ACHN (cell line): ENCODE measurements around the gene CFDP1.
"Not testable (repeated sequence)": the region's sequence is repeated elsewhere in the genome, so short reads cannot be mapped to it uniquely, and the experiment has no call there.

ENCODE experiments used
- DNase-seq: peaks from one replicate; pipeline ENCODE4 v3.0.0-alpha.2; 2015
- in situ Hi-C: cut with HindIII; loops from 2 replicates; pipeline ENCODE4 v1.10.0; 2017; ENCODE audit warnings: low sequenced_read_pairs, low pct_ligation_motif_present, low pct_unique_long_range_greater_than_20kb

CFDP1 gene

GRCh38 chr16:75432828-75433731, at the start of gene CFDP1:
Gene CFDP1 (minus strand): TSS chr16:75433503. CDS start chr16:75433352, 151 bp downstream.
- in situ Hi-C loops = no loop called here
- DNase-seq = peak; percentile 97

DNA sequence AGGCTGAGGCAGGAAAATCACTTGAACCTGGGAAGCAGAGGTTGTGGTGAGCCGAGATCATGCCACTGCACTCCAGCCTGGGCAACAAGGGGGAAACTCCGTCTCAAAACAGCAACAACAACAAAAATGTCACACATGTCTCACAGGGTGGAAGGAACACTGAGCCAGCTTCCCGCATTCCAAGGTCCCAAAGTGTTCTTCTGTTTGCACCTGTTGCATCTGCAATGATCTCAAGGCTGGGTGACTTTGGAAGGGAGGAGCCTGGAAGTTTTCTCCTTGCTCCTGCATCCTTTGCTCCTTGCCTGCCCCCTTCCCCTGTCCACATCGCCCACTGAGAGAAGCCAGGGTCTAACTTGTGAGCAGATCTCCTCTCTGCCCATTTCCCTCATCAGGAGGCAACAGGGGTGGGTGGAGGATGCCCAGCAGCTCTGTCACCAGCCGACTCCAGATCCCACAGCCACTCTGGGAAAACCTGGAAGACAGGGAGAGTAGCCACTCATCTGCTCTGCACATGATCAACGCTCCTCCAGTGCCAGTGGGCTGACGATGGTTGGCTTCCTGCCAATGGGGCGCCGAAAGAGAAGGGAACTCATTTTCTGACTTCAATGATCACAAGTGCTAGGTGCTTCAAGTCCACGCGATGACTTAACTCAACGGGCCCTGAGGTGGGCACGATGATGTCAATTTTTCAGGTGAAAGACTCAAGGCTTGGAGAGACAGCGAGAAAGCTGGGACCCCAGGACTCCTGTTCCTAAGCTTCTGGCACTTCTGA, 49.3 kb upstream of the CFDP1 start:
- in situ Hi-C loops = no loop called here
- no peak for DNase-seq

DNA sequence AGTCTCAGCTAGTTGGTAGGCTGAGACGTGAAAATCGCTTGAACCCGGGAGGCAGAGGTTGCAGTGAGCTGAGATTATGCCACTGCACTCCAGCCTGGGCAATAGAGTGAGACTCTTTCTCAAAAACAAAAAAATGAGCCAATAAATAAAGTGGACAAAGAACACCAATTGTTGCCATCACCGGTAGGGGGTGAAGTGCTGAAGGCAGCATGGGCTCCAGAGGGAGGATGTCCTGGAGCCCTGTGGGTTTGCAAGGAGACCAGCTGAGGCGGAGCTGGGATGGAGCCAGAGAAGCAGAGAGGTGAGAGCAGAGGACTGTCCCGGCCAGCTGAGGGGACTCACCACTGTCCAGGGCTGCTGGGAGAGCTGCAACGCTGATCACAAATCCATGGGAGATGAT, 48.2 kb upstream of the CFDP1 start:
- in situ Hi-C loops = no loop called here
- no peak for DNase-seq

GRCh38 chr16:75479421-75479990, 46.2 kb upstream of the CFDP1 start:
- in situ Hi-C loops = no loop called here
- no peak for DNase-seq

DNA sequence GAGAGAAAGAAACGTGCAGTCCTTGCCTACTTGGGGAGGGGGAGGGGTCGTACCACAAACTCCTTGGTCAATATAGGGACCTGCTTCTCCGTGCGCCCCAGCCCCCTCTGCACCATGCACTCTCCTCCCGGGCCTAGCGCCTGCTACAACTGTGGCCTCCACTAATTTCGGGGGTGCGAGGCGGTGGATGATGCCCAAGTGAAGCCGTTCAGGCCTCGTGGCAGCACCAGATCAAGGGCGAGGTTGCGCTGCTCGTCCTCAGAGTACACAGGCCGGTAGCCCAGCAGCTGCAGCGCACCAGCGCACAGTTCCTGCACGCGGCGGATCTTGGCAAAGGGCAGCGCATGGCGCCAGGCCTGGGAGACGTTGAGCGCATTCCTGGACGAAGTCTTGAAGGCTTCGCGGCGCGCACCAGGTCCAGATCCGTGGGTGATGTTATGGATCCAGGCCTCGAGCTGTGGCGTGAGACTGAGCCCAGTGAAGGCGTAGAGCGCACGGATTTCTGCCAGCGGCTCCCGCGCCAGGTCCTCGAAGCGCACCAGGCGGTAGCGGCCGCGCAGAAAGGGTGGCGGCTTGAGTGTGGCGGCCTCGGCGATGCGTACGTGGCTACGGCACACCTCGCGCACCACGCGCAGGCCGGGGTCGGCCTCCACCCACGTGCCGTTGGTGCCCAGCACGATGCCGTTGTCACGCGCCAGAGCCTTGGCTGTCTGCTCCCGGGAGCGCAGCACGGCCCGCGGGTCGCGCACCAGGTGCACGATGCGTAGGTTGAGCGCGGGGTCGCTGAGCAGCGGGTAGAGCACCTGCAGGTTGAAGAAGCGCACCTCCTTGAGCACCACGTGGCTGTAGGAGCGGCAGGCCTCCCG, 45.4 kb upstream of the CFDP1 start:
- no peak for DNase-seq
- in situ Hi-C loops = no loop called here

GRCh38 chr16:75477680-75478473, 44.6 kb upstream of the CFDP1 start:
- in situ Hi-C loops = no loop called here

DNA sequence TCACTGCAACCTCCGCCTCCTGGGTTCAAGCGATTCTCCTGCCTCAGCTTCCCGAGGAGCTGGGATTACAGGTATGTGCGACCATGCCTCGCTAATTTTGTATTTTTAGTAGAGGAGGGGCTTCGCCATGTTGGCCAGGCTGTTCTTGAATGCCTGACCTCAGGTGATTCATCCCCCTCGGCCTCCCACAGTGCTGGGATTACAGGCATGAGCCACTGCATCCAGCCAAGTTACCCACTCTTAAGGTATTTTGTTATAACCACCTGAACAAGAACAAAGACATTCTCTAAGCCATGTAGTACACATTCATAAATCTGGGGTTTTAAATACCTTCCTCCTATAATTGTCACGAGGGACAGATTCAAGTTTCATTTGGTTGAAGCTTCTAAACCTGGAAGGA, 43.5 kb upstream of the CFDP1 start:
- in situ Hi-C loops = no loop called here
- peak; percentile 11 for DNase-seq

More at GRCh38 chr16:75477680-75478473, 44.6 kb upstream of the CFDP1 start:
- DNase-seq = no peak

GRCh38 chr16:75475420-75475847, 42.1 kb upstream of the CFDP1 start:
- DNase-seq = no peak
- in situ Hi-C loops = no loop called here

GRCh38 chr16:75472908-75473877, 39.9 kb upstream of the CFDP1 start:
- no peak for DNase-seq
- in situ Hi-C loops = no loop called here

- in situ Hi-C loops = no loop called here
- DNase-seq = peak; percentile 75
Observed at GRCh38 chr16:75471723-75472633, 38.7 kb upstream of the CFDP1 start.

DNA sequence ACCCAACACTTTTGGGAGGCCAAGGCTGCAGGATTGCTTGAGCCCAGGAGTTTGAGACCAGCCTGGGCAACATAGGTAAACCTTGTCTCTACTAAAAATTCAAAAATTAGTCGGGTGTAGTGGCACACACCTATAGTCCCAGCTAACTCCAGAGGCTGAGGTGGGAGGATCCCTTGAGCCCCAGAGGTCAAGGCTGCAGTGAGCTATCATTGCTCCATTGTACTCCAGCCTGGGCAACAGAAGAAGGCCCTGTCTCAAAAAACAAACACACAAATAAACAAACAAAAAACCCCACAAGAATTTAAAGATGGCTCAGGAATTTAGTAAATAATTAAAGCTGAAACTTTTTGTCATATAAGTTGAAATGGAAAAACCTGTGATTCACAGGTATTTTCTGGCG, 33.5 kb upstream of the CFDP1 start:
- in situ Hi-C loops = no loop called here
- DNase-seq = no peak

DNA sequence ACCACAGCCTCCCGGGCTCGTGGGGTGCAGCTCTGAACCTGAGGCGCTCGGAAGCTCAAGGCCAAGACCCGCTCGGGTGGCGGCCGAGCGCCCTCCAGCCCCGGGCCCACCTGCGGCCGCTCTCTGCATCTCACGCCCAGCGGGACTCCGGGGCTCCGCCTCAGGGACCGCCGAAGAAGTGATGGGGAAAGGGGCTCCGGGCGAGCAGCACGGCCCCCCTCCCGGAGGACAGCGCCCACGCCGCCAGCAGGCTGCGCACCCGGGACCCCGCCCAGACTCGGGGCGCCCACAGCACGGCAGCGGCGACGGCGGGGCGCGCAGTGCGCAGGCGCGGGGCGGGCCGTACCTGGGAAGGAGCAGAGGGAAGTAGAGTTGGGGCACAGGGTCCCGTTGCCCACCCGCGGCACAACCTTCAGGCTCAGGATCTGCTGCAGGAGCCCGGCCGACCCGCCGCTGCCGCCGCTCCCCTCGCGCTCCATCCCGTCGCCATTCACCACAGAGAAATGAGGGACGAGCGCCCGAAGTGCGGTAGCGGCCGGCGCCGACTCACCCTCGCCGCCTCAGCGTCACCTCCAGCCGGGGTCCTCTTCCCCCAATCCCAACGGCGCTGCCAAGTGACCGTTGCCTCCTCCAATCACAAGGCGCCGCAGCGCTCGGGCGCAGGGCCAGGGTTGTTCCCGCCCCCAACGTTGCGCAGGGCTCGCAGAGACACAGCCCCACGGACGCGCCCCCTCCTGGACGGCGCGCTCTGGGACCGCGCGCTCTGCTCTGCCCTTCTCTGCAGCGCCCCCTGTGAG, 31.0 kb upstream of the CFDP1 start, which contains the start of gene TMEM170A:
TMEM170A (minus strand) TSS at position 568 of the 797 bp plus-strand sequence; CDS start at position 479, 89 bp downstream.
- peak; percentile 100 for DNase-seq
- in situ Hi-C loops = no loop called here

- DNase-seq = peak; percentile 51
- in situ Hi-C loops = not testable (repeated sequence)
Observed at GRCh38 chr16:75463389-75464121, 30.3 kb upstream of the CFDP1 start.

DNA sequence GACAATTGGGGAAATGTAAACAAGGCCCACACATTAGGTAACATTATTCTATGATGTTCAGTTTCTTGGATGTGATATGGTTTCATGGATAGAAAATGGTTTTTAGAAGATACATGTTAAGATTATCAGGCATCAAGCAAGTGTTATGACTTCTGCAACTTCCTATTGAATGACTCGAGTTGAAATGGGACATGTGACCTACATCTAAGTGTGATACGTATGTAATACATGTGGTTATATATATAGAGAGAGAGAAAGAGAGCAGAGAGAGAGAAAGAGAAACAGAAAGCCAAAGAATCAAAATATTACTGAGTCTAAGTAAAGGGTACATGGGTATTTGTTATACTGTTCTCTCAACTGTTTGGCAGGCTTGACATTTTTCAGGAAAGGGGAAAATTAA, 29.5 kb upstream of the CFDP1 start:
- DNase-seq = no peak
- in situ Hi-C loops = no loop called here
